Esophagus squamous epithelium (tissue), 5 donors: Measurements from ENCODE around the gene PRELP. TPM values are rescaled to one million over a fixed set of nuclear protein-coding genes. Genes with fewer than 3 reads are reported as not detected.

Experiments
- DNase-seq: peaks from one replicate; lab custom pipeline; 2025; lab: John Stamatoyannopoulos, UW
- H3K27ac ChIP-seq, 4 donors: fragments of 200-600 bp; sonication (generic); one replicate each; pipeline ENCODE4 v1.5.1; 2016 to 2019; ENCODE audit warnings: mild to moderate bottlenecking in 1 of 4
- H3K27me3 ChIP-seq, 4 donors: fragments of 200-600 bp; sonication (generic); 1 replicate in 3 of 4; 2 replicates in 1 of 4; pipeline versions ENCODE4 v1.5.1 to v1.6.0; 2017 to 2021; ENCODE audit warnings: antibody characterized with exemption in 1 of 4
- H3K36me3 ChIP-seq, 3 donors: fragments of 200-600 bp; sonication (generic); one replicate each; pipeline ENCODE4 v1.5.1; 2016 to 2019
- H3K4me1 ChIP-seq, 3 donors: fragments of 200-600 bp; sonication (generic); one replicate each; pipeline ENCODE4 v1.5.1; 2017 to 2019
- H3K4me3 ChIP-seq, 4 donors: fragments of 200-600 bp; sonication (generic); 1 replicate in 3 of 4; 2 replicates in 1 of 4; pipeline ENCODE4 v1.5.1; 2016 to 2019; ENCODE audit warnings: mild to moderate bottlenecking in 2 of 4, moderate library complexity in 1 of 4
- H3K9me3 ChIP-seq, 3 donors: fragments of 200-600 bp; sonication (generic); one replicate each; pipeline ENCODE4 v1.5.1; 2016 to 2019
- CTCF ChIP-seq, 6 experiments: fragments of 450-650 bp in 4 of 6; fragments of 200-600 bp in 2 of 6; sonication (generic) in 2 of 6; IDR thresholded peaks; one replicate each; pipeline ENCODE4 v1.5.1; 2016 to 2019; ENCODE audit warnings: antibody characterized with exemption in 6 of 6, mild to moderate bottlenecking in 4 of 6, moderate library complexity in 4 of 6
- POLR2A ChIP-seq, 4 donors: fragments of 450-650 bp; IDR thresholded peaks; one replicate each; pipeline ENCODE4 v1.6.1; 2017; ENCODE audit warnings: antibody characterized with exemption in 4 of 4, mild to moderate bottlenecking in 4 of 4, moderate library complexity in 3 of 4
- WGBS, 2 donors: methylation state at CpG; one replicate each; pipeline ENCODE4 v1.1.5; 2018; 5-methylcytosine and 5-hydroxymethylcytosine counted together
- intact Hi-C: fragments of 100-400 bp; cut with DNase I; formaldehyde crosslinking; loops from one replicate; pipeline ENCODE4 v1.15.0; 2022
- total RNA-seq, 4 donors: library from RNA; depleted of rRNA; stranded (reverse); fragments of >200 nt; gene quantifications; one replicate each; pipeline ENCODE4 v1.1.0, GENCODE V29; 2016
- donor health status: DM: yes; HTN: yes; CAD: no.

The PRELP gene
- total RNA-seq, 4 donors from 2014 or later: 2.2 to 71.0 (median 9.1) TPM

GRCh38 chr1:203492748-203493130, 17.1 kb downstream of the PRELP start:
- DNase-seq: no peak
- H3K4me3 ChIP-seq: no peak overlapping the region
- no peak for TF ChIP-seq CTCF (IDR thresholded peaks at IDR 0.05)
- no peak for TF ChIP-seq POLR2A (IDR thresholded peaks at IDR 0.05)
- WGBS, 2 donors: 59 to 64% methylated on average over 5 to 6 of the region's 6 CpGs
- H3K27me3 ChIP-seq: peaks cover 0 to 6% (median 0%) of the 10 kb centered on the region in 4 donors
- H3K4me1 ChIP-seq: peaks cover 4 to 14% (median 6%) of the 10 kb centered on the region in 3 donors
- intact Hi-C loops: no loop called here
- H3K36me3 ChIP-seq: no peaks in the 10 kb centered on the region
- H3K27ac ChIP-seq: no peak overlapping the region
- no peaks in the 10 kb centered on the region for H3K9me3 ChIP-seq

- WGBS, 2 donors: 73 to 81% methylated on average over 3 to 5 of the region's 5 CpGs
- intact Hi-C loops: no loop called here
- Histone ChIP-seq H3K36me3 (no peaks in the 10 kb centered on the region), H3K4me1 (peaks cover 0 to 6% (median 0%) of the 10 kb centered on the region in 3 donors), H3K27ac (no peak within 1 kb of the TSS), H3K27me3 (peaks cover 0 to 6% (median 0%) of the 10 kb centered on the region in 4 donors), H3K4me3 (no peak within 1 kb of the TSS), H3K9me3 (no peaks in the 10 kb centered on the region)
- no peak for TF ChIP-seq POLR2A (IDR thresholded peaks at IDR 0.05)
- no peak for DNase-seq
Measured at GRCh38 chr1:203493901-203494300, 18.3 kb downstream of the PRELP start, which contains the start of gene OPTC. Gene OPTC (plus strand): TSS chr1:203494153. CDS start chr1:203496006, 1,853 bp downstream.

GRCh38 chr1:203495845-203496244, 20.2 kb downstream of the PRELP start:
- no peak overlapping the region for H3K27ac ChIP-seq
- no peak for TF ChIP-seq POLR2A (IDR thresholded peaks at IDR 0.05)
- no peak for TF ChIP-seq CTCF (IDR thresholded peaks at IDR 0.05)
- WGBS, 2 donors: 58 to 76% methylated on average over 4 to 6 of the region's 7 CpGs
- H3K27me3 ChIP-seq: peaks cover 0 to 6% (median 0%) of the 10 kb centered on the region in 4 donors
- no peaks in the 10 kb centered on the region for H3K36me3 ChIP-seq
- intact Hi-C loops: no loop called here
- no peak overlapping the region for H3K4me3 ChIP-seq
- H3K4me1 ChIP-seq: peaks cover 0 to 6% (median 0%) of the 10 kb centered on the region in 3 donors
- no peak for DNase-seq
- H3K9me3 ChIP-seq: no peaks in the 10 kb centered on the region

GRCh38 chr1:203497269-203497777, 21.7 kb downstream of the PRELP start:
- intact Hi-C loops: no loop called here
- no peaks in the 10 kb centered on the region for H3K9me3 ChIP-seq
- no peak for TF ChIP-seq CTCF (IDR thresholded peaks at IDR 0.05)
- TF ChIP-seq POLR2A (IDR thresholded peaks at IDR 0.05): no peak
- H3K27me3 ChIP-seq: no peaks in the 10 kb centered on the region
- 85 to 98% methylated on average over 2 to 4 of the region's 5 CpGs for WGBS, 2 donors
- no peak overlapping the region for H3K4me3 ChIP-seq
- H3K27ac ChIP-seq: no peak overlapping the region
- no peak for DNase-seq
- no peaks in the 10 kb centered on the region for H3K36me3 ChIP-seq
- no peaks in the 10 kb centered on the region for H3K4me1 ChIP-seq

GRCh38 chr1:203499643-203500278, 24.2 kb downstream of the PRELP start:
- peaks cover 0 to 5% (median 0%) of the 10 kb centered on the region in 3 donors for H3K4me1 ChIP-seq
- H3K36me3 ChIP-seq: no peaks in the 10 kb centered on the region
- no peaks in the 10 kb centered on the region for H3K9me3 ChIP-seq
- H3K27me3 ChIP-seq: peaks cover 0 to 4% (median 0%) of the 10 kb centered on the region in 4 donors
- DNase-seq: no peak
- H3K27ac ChIP-seq: no peak overlapping the region
- WGBS, 2 donors: 84 to 91% methylated on average over 7 of the region's 7 CpGs
- TF ChIP-seq POLR2A (IDR thresholded peaks at IDR 0.05) (no peak), CTCF (IDR thresholded peaks at IDR 0.05) (no peak)
- no peak overlapping the region for H3K4me3 ChIP-seq
- intact Hi-C loops: loop anchor here (10.0 kb wide), 1 partner anchor 125 kb away; the partner anchor contains the start of gene ATP2B4
